Measurements from ENCODE around the gene SETD3.

DNA sequence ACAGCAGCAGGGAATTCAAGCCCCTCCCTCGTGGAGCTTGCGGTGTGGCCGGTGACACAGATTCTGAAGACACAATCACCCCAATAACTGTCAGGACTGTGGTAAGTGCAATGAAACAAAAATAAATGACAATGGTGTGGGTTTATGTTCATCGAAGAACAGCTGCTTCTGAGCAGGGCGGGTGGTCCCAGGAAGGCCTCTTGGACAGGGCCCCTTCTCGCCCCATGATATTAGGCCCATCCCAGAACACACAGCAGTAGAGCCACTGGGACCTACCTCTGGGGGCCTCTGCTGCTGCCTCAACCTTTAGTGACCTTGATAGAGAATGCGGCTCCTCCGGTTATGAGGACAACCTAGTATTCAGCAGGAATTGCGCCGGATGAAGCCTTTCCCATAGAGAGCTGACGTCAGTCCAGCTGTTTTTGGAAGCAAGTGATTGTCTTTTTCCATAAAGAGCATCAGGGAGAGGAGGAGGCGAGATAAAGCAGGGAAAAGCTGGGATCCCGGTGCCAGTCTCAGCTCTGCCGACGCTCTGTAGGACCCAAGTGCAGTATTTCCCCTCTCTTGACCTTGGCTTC lies 124.5 kb downstream of the SETD3 start:
- TF ChIP-seq SIN3A (IDR thresholded peaks at IDR 0.05; ENCODE audit: borderline replicate concordance, insufficient read depth, low read length) (no peak), POLR2AphosphoS5 (IDR thresholded peaks at IDR 0.05; ENCODE audit: low read depth, low read length) (no peak), TAF1 (IDR thresholded peaks at IDR 0.05; ENCODE audit: borderline replicate concordance, insufficient read depth, low read length) (no peak)
- TF ChIP-seq, protein P1, sequence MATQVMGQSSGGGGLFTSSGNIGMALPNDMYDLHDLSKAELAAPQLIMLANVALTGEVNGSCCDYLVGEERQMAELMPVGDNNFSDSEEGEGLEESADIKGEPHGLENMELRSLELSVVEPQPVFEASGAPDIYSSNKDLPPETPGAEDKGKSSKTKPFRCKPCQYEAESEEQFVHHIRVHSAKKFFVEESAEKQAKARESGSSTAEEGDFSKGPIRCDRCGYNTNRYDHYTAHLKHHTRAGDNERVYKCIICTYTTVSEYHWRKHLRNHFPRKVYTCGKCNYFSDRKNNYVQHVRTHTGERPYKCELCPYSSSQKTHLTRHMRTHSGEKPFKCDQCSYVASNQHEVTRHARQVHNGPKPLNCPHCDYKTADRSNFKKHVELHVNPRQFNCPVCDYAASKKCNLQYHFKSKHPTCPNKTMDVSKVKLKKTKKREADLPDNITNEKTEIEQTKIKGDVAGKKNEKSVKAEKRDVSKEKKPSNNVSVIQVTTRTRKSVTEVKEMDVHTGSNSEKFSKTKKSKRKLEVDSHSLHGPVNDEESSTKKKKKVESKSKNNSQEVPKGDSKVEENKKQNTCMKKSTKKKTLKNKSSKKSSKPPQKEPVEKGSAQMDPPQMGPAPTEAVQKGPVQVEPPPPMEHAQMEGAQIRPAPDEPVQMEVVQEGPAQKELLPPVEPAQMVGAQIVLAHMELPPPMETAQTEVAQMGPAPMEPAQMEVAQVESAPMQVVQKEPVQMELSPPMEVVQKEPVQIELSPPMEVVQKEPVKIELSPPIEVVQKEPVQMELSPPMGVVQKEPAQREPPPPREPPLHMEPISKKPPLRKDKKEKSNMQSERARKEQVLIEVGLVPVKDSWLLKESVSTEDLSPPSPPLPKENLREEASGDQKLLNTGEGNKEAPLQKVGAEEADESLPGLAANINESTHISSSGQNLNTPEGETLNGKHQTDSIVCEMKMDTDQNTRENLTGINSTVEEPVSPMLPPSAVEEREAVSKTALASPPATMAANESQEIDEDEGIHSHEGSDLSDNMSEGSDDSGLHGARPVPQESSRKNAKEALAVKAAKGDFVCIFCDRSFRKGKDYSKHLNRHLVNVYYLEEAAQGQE (IDR thresholded peaks at IDR 0.05; ENCODE audit: insufficient read depth in 1 of 2, low read depth in 2 of 2, low read length in 2 of 2) = no peak

All from PFSK-1 (cell line).